HG02938 (cell line): ENCODE data around the gene BPIFB1.

Source experiments
- ATAC-seq: cut with Tn5 transposase; IDR thresholded peaks from one replicate; pipeline ENCODE4 v1.9.1; 2021; ENCODE audit warnings: mild to moderate bottlenecking, moderate library complexity; ENCODE audit not compliant: unreplicated experiment

The BPIFB1 gene

GRCh38 chr20:33282991-33283555 lies at the start of gene BPIFB1:
Gene BPIFB1 (plus strand): TSS chr20:33283214. CDS start chr20:33286074, 2,860 bp downstream.
- no peak for ATAC-seq

GRCh38 chr20:33234050-33234449 lies 49.0 kb upstream of the BPIFB1 start:
- ATAC-seq, result no peak

GRCh38 chr20:33235696-33236095 lies 47.3 kb upstream of the BPIFB1 start, which contains the start of gene BPIFA1:
Gene BPIFA1 (plus strand): TSS chr20:33235996. CDS start chr20:33237712, 1,716 bp downstream.
- no peak for ATAC-seq

- no peak for ATAC-seq
Measured at GRCh38 chr20:33236351-33236750, 46.7 kb upstream of the BPIFB1 start.

GRCh38 chr20:33237989-33238388 lies 45.0 kb upstream of the BPIFB1 start:
- no peak for ATAC-seq

- ATAC-seq, result no peak
Measured at GRCh38 chr20:33239418-33239817, 43.6 kb upstream of the BPIFB1 start.

GRCh38 chr20:33239979-33240736 lies 42.9 kb upstream of the BPIFB1 start:
- ATAC-seq, result no peak

GRCh38 chr20:33240923-33241322 lies 42.1 kb upstream of the BPIFB1 start:
- ATAC-seq, result no peak

GRCh38 chr20:33242319-33243100 lies 40.5 kb upstream of the BPIFB1 start:
- no peak for ATAC-seq

- no peak for ATAC-seq
Measured at GRCh38 chr20:33246077-33246476, 36.9 kb upstream of the BPIFB1 start.

GRCh38 chr20:33249456-33249855 lies 33.6 kb upstream of the BPIFB1 start:
- ATAC-seq, result no peak

GRCh38 chr20:33250666-33251065 lies 32.3 kb upstream of the BPIFB1 start:
- ATAC-seq, result no peak

GRCh38 chr20:33251496-33251895 lies 31.5 kb upstream of the BPIFB1 start:
- ATAC-seq, result no peak

GRCh38 chr20:33252460-33252859 lies 30.6 kb upstream of the BPIFB1 start:
- ATAC-seq, result no peak

- no peak for ATAC-seq
Measured at GRCh38 chr20:33255005-33255404, 28.0 kb upstream of the BPIFB1 start.

GRCh38 chr20:33257237-33257636 lies 25.8 kb upstream of the BPIFB1 start:
- no peak for ATAC-seq

GRCh38 chr20:33259371-33259770 lies 23.6 kb upstream of the BPIFB1 start:
- ATAC-seq, result no peak

- no peak for ATAC-seq
Measured at GRCh38 chr20:33261465-33261864, 21.5 kb upstream of the BPIFB1 start.

GRCh38 chr20:33262658-33263065 lies 20.4 kb upstream of the BPIFB1 start:
- no peak for ATAC-seq

- no peak for ATAC-seq
Measured at GRCh38 chr20:33263784-33264183, 19.2 kb upstream of the BPIFB1 start.

- ATAC-seq, result no peak
Measured at GRCh38 chr20:33267701-33268100, 15.3 kb upstream of the BPIFB1 start.
